ENCODE data around the gene DNASE2B.

- TF ChIP-seq CTCF (IDR thresholded peaks at IDR 0.05) (no peak), POLR2A (IDR thresholded peaks at IDR 0.05) (no peak)
Observed at GRCh38 chr1:84373436-84374141, 24.7 kb upstream of the DNASE2B start.

All from adrenal gland (tissue), 5 donors.